ENCODE measurements around the gene ABHD3. TPM values are rescaled to one million over a fixed set of nuclear protein-coding genes. Genes with fewer than 3 reads are reported as not detected.

Gene ABHD3
- total RNA-seq, result 4.9 and 6.4 TPM in 2 replicates

GRCh38 chr18:21704603-21705364 lies at the start of gene ABHD3:
Gene ABHD3 (minus strand): TSS chr18:21704774. CDS start chr18:21704665, 109 bp downstream.

GRCh38 chr18:21740538-21741311 lies 36.2 kb upstream of the ABHD3 start, which contains the start of gene MIB1:
Gene MIB1 (plus strand): TSS chr18:21740792. CDS start chr18:21741584, 792 bp downstream.

GRCh38 chr18:21612125-21613039 lies 92.2 kb downstream of the ABHD3 start, which contains the start of gene SNRPD1:
Gene SNRPD1 (plus strand): TSS chr18:21612314. CDS start chr18:21612430, 116 bp downstream.

Other genes with a start within 250 kb of the ABHD3 start
- 12.0 and 13.8 TPM in 2 replicates for gene ESCO1, start 104.1 kb downstream of the ABHD3 start, total RNA-seq
- 8.4 and 11.1 TPM in 2 replicates for gene SNRPD1, start 92.5 kb downstream of the ABHD3 start, total RNA-seq
- 60.9 and 63.2 TPM in 2 replicates for gene MIB1, start 36.0 kb upstream of the ABHD3 start, total RNA-seq